HCT116 (cell line): ENCODE results near the gene RGPD3. TPM values are rescaled to one million over a fixed set of nuclear protein-coding genes. Genes with fewer than 3 reads are reported as not detected.

Experiments used
- ATAC-seq: fragments of 200-7000 bp; cut with Tn5 transposase; 2 replicates; pipeline ENCODE4 v1.9.1; 2020; ENCODE audit warnings: mild to moderate bottlenecking, moderate library complexity
- BruUV-seq: library from RNA; stranded (reverse); fragments of 400-500 nt; replicated peaks from 2 replicates; lab custom pipeline; 2021; lab: Mats Ljungman, UMichigan
- CTCF ChIA-PET: fragments of 300-600 bp; sonication (Branson Sonifier 250); formaldehyde crosslinking; loops from one replicate; lab custom pipeline; 2021; ENCODE audit warnings: antibody characterized with exemption; lab: Charles Lee
- POLR2A ChIA-PET: fragments of 300-600, 350-600 bp; sonication (Branson Sonifier 250); formaldehyde crosslinking; loops from one replicate; lab custom pipeline; 2021; ENCODE audit warnings: antibody characterized with exemption; lab: Charles Lee
- RAD21 ChIA-PET, 2 experiments: fragments of 300-600 bp; sonication (Branson Sonifier 250); formaldehyde crosslinking; loops; one replicate each; lab custom pipeline; 2023; ENCODE audit warnings: low total read pairs in 2 of 2; ENCODE audit not compliant: uncharacterized antibody in 2 of 2, unreplicated experiment in 2 of 2, low non-redundant PET in 1 of 2; lab: Charles Lee
- DNase-seq: peaks from one replicate; pipeline ENCODE4 v3.0.0-alpha.2; 2010; ENCODE audit warnings: low read depth, low spot score
- H2AFZ ChIP-seq: fragments of 200-600 bp; shearing (Covaris generic), sonication (generic); 2 replicates; pipeline ENCODE4 v1.6.1; 2017; ENCODE audit warnings: low read depth, mixed run types, mixed read lengths, antibody characterized with exemption, low read length; ENCODE audit not compliant: poor library complexity, severe bottlenecking
- H3K27ac ChIP-seq: 2 replicates; pipeline ENCODE4 v1.5.1; 2012; ENCODE audit warnings: low read depth, low read length
- H3K27me3 ChIP-seq: fragments of 200-600 bp; sonication (generic); 2 replicates; pipeline ENCODE4 v1.6.1; 2016; ENCODE audit warnings: mixed run types, low read length, mixed read lengths; ENCODE audit not compliant: insufficient read depth
- H3K36me3 ChIP-seq, 2 experiments: fragments of 200-500 bp in 1 of 2; fragments of 200-600 bp in 1 of 2; sonication (Bioruptor generic) in 1 of 2; sonication (generic) in 1 of 2; 2 replicates each; pipeline versions ENCODE4 v1.5.1 to v1.6.1; 2014 to 2016; ENCODE audit warnings: low read length in 2 of 2, inconsistent platforms in 1 of 2, mixed read lengths in 1 of 2, mixed run types in 1 of 2; ENCODE audit not compliant: insufficient read depth in 2 of 2, control insufficient read depth in 1 of 2
- H3K4me1 ChIP-seq, 2 experiments: fragments of 200-600 bp in 1 of 2; sonication (generic) in 1 of 2; 2 replicates each; pipeline versions ENCODE4 v1.5.1 to v1.6.1; 2012 to 2017; ENCODE audit warnings: low read length in 2 of 2, inconsistent platforms in 1 of 2, mild to moderate bottlenecking in 1 of 2, mixed read lengths in 1 of 2, mixed run types in 1 of 2, moderate library complexity in 1 of 2; ENCODE audit not compliant: insufficient read depth in 2 of 2, control insufficient read depth in 1 of 2
- H3K4me2 ChIP-seq: fragments of 200-600 bp; sonication (generic); 2 replicates; pipeline ENCODE4 v1.6.1; 2017; ENCODE audit warnings: mixed run types, low read length, mixed read lengths
- H3K4me3 ChIP-seq, 2 experiments: fragments of 200-600 bp in 1 of 2; sonication (generic) in 1 of 2; replicated peaks in 1 of 2; 2 replicates each; pipeline ENCODE4 v1.5.1; 2011 to 2016; ENCODE audit warnings: low read length in 2 of 2, control low read depth in 1 of 2, low read depth in 1 of 2, mild to moderate bottlenecking in 1 of 2, mixed read lengths in 1 of 2, mixed run types in 1 of 2
- H3K79me2 ChIP-seq: fragments of 200-600 bp; sonication (generic); 2 replicates; pipeline ENCODE4 v1.6.1; 2017; ENCODE audit warnings: mild to moderate bottlenecking, mixed run types, low read length, moderate library complexity, mixed read lengths; ENCODE audit not compliant: insufficient read depth
- H3K9ac ChIP-seq: fragments of 200-600 bp; sonication (generic); 2 replicates; pipeline ENCODE4 v1.6.1; 2016; ENCODE audit warnings: low read length, mixed read lengths
- H3K9me2 ChIP-seq: fragments of 200-600 bp; sonication (generic), shearing (Covaris generic); 2 replicates; pipeline ENCODE4 v1.6.1; 2017; ENCODE audit warnings: mixed run types, mild to moderate bottlenecking, moderate library complexity; ENCODE audit not compliant: insufficient read depth
- H3K9me3 ChIP-seq, 2 experiments: fragments of 200-500 bp in 1 of 2; fragments of 200-600 bp in 1 of 2; sonication (Bioruptor generic) in 1 of 2; sonication (generic) in 1 of 2; 2 replicates each; pipeline ENCODE4 v1.6.1; 2014 to 2017; ENCODE audit warnings: low read length in 2 of 2, mixed read lengths in 2 of 2, inconsistent platforms in 1 of 2, low read depth in 1 of 2, mild to moderate bottlenecking in 1 of 2, mixed run types in 1 of 2, moderate library complexity in 1 of 2; ENCODE audit not compliant: control insufficient read depth in 1 of 2, insufficient read depth in 1 of 2
- H4K20me1 ChIP-seq: fragments of 200-600 bp; sonication (generic), shearing (Covaris generic); 2 replicates; pipeline ENCODE4 v1.6.1; 2017; ENCODE audit warnings: mixed run types, mild to moderate bottlenecking, moderate library complexity; ENCODE audit not compliant: insufficient read depth
- CBX3 ChIP-seq: IDR thresholded peaks from 2 replicates; pipeline ENCODE4 v1.6.1; 2012; ENCODE audit warnings: low read depth
- CEBPB ChIP-seq: IDR thresholded peaks from 2 replicates; pipeline ENCODE4 v1.6.1; 2012; ENCODE audit warnings: low read depth
- EZH2 ChIP-seq: fragments of 200-600 bp; sonication (generic); IDR thresholded peaks from 2 replicates; pipeline ENCODE4 v1.6.1; 2017; ENCODE audit warnings: antibody characterized with exemption, mixed run types
- EZH2phosphoT487 ChIP-seq: fragments of 200-600 bp; IDR thresholded peaks from 2 replicates; pipeline ENCODE4 v1.6.1; 2018; ENCODE audit warnings: antibody characterized with exemption, borderline replicate concordance
- JUND ChIP-seq: IDR thresholded peaks from 2 replicates; pipeline ENCODE4 v1.6.1; 2012
- RAD21 ChIP-seq: IDR thresholded peaks from 2 replicates; pipeline ENCODE4 v1.6.1; 2012; ENCODE audit warnings: low read depth, mild to moderate bottlenecking
- SIN3A ChIP-seq: IDR thresholded peaks from 2 replicates; pipeline ENCODE4 v1.6.1; 2012; ENCODE audit warnings: low read depth
- SP1 ChIP-seq: IDR thresholded peaks from 2 replicates; pipeline ENCODE4 v1.6.1; 2012; ENCODE audit warnings: low read depth
- SRF ChIP-seq: IDR thresholded peaks from 2 replicates; pipeline ENCODE4 v1.6.1; 2012; ENCODE audit warnings: low read depth
- TCF7L2 ChIP-seq: IDR thresholded peaks from 2 replicates; pipeline ENCODE4 v1.7.0; 2011; ENCODE audit warnings: borderline replicate concordance, inconsistent platforms; ENCODE audit not compliant: insufficient read depth, insufficient read length; ENCODE audit errors: extremely low read depth
- YY1 ChIP-seq: IDR thresholded peaks from 2 replicates; pipeline ENCODE4 v1.6.1; 2011; ENCODE audit warnings: low read length, low read depth, moderate library complexity, mild to moderate bottlenecking; ENCODE audit not compliant: insufficient replicate concordance; ENCODE audit errors: extremely low read depth
- ZFX ChIP-seq: fragments of 450-650 bp; IDR thresholded peaks from 2 replicates; pipeline ENCODE4 v1.6.1; 2017
- ZNF274 ChIP-seq: fragments of 200-500 bp; sonication (Bioruptor generic); IDR thresholded peaks from 2 replicates; pipeline ENCODE4 v1.6.1; 2014; ENCODE audit warnings: mild to moderate bottlenecking, low read depth, low read length, inconsistent platforms
- intact Hi-C: fragments of 100-400 bp; cut with micrococcal nuclease; formaldehyde crosslinking; loops from 2 replicates; pipeline ENCODE4 v1.10.0; 2022
- total RNA-seq: library from RNA; stranded (reverse); gene quantifications from one replicate; pipeline ENCODE4 v1.2.1, GENCODE V29; 2021; ENCODE audit not compliant: unreplicated experiment
- TF ChIP-seq, protein P1 (sequence below): IDR thresholded peaks from 2 replicates; pipeline ENCODE4 v1.6.1; 2012
- TF ChIP-seq, protein P2 (sequence below): IDR thresholded peaks from 2 replicates; pipeline ENCODE4 v1.6.1; 2012; ENCODE audit warnings: low read depth
- TF ChIP-seq, protein P3 (sequence below): IDR thresholded peaks from 2 replicates; pipeline ENCODE4 v1.6.1; 2012
- TF ChIP-seq, protein P4 (sequence below): IDR thresholded peaks from 2 replicates; pipeline ENCODE4 v1.6.1; 2011; ENCODE audit warnings: mild to moderate bottlenecking, low read length, moderate library complexity; ENCODE audit not compliant: insufficient replicate concordance; ENCODE audit errors: extremely low read depth

The RGPD3 gene
- total RNA-seq, 1 experiment from 2014 or later: 0.15 TPM

DNA sequence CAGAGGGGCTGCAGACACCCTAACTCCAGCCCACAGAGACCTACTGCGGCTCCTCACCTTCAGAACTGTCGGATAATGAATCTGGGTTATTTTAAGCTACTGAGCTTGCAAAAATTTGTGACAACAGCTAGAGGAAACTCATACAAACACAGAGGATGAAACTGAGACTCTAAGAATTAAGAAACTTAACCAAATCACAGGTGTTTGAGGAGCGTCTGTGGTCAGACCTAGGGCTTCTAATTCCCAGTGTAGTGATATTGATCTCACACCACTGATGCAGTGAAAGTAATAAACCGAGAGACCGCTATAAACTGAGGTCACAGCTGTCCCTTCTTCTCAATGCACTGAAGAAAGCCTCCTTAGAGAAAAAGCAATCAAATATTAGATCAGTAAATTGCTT lies 110.1 kb downstream of the RGPD3 start (continued):
- TF ChIP-seq CEBPB: no peak
- TF ChIP-seq, protein P1, sequence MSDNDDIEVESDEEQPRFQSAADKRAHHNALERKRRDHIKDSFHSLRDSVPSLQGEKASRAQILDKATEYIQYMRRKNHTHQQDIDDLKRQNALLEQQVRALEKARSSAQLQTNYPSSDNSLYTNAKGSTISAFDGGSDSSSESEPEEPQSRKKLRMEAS: no peak
- no peak for TF ChIP-seq SP1
- TF ChIP-seq, all 23 proteins: peak for 0

DNA sequence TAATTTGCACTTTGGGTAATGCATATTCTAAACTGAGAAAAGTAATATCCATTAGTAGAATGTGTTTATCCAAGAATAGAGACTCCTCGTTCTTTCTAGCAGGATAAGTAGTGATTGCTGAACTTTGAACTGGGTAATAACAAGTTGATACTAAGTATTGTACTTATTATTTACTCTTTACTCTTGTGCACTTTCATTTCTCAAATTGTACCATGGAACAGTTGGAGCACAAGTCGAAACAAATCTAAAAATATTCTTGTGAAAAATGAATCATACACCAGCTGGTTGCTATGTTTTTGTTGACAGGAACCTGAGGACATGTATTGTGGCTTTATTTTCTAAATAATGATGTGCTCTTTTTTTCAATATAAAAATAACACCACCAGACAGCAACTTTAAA lies 111.9 kb downstream of the RGPD3 start:
- TF ChIP-seq, protein P2, sequence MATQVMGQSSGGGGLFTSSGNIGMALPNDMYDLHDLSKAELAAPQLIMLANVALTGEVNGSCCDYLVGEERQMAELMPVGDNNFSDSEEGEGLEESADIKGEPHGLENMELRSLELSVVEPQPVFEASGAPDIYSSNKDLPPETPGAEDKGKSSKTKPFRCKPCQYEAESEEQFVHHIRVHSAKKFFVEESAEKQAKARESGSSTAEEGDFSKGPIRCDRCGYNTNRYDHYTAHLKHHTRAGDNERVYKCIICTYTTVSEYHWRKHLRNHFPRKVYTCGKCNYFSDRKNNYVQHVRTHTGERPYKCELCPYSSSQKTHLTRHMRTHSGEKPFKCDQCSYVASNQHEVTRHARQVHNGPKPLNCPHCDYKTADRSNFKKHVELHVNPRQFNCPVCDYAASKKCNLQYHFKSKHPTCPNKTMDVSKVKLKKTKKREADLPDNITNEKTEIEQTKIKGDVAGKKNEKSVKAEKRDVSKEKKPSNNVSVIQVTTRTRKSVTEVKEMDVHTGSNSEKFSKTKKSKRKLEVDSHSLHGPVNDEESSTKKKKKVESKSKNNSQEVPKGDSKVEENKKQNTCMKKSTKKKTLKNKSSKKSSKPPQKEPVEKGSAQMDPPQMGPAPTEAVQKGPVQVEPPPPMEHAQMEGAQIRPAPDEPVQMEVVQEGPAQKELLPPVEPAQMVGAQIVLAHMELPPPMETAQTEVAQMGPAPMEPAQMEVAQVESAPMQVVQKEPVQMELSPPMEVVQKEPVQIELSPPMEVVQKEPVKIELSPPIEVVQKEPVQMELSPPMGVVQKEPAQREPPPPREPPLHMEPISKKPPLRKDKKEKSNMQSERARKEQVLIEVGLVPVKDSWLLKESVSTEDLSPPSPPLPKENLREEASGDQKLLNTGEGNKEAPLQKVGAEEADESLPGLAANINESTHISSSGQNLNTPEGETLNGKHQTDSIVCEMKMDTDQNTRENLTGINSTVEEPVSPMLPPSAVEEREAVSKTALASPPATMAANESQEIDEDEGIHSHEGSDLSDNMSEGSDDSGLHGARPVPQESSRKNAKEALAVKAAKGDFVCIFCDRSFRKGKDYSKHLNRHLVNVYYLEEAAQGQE: no peak
- TF ChIP-seq EZH2: no peak
- TF ChIP-seq, protein P3, sequence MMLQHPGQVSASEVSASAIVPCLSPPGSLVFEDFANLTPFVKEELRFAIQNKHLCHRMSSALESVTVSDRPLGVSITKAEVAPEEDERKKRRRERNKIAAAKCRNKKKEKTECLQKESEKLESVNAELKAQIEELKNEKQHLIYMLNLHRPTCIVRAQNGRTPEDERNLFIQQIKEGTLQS: no peak
- no peak for TF ChIP-seq CBX3
- TF ChIP-seq, protein P4, sequence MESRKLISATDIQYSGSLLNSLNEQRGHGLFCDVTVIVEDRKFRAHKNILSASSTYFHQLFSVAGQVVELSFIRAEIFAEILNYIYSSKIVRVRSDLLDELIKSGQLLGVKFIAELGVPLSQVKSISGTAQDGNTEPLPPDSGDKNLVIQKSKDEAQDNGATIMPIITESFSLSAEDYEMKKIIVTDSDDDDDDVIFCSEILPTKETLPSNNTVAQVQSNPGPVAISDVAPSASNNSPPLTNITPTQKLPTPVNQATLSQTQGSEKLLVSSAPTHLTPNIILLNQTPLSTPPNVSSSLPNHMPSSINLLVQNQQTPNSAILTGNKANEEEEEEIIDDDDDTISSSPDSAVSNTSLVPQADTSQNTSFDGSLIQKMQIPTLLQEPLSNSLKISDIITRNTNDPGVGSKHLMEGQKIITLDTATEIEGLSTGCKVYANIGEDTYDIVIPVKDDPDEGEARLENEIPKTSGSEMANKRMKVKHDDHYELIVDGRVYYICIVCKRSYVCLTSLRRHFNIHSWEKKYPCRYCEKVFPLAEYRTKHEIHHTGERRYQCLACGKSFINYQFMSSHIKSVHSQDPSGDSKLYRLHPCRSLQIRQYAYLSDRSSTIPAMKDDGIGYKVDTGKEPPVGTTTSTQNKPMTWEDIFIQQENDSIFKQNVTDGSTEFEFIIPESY: no peak
- TF ChIP-seq, protein P1: no peak
- no peak for TF ChIP-seq SIN3A
- no peak for TF ChIP-seq YY1
- no peak for TF ChIP-seq SRF
- no peak for TF ChIP-seq JUND
- TF ChIP-seq RAD21: no peak
- TF ChIP-seq TCF7L2: no peak
- no peak for TF ChIP-seq ZFX
- TF ChIP-seq EZH2phosphoT487: no peak
- TF ChIP-seq ZNF274: no peak
- Histone ChIP-seq H4K20me1 (no peaks in the 10 kb centered on the region), H2AFZ (no peak overlapping the region), H3K27me3 (0 out of 2 replicates have a peak, but pooled peaks cover under 1% of the 10 kb centered on the region), H3K9me2 (0 out of 2 replicates have a peak, but pooled peaks cover under 1% of the 10 kb centered on the region), H3K4me3 (no peak overlapping the region), H3K27ac (no peak overlapping the region), H3K36me3 (no peaks in the 10 kb centered on the region), H3K9me3 (no peaks in the 10 kb centered on the region), H3K4me1 (no peaks in the 10 kb centered on the region), H3K4me2 (no peak overlapping the region), H3K9ac (no peak overlapping the region), H3K79me2 (no peaks in the 10 kb centered on the region)
- intact Hi-C loops: no loop called here
- no TSS peak for BruUV-seq
- DNase-seq (no peak), ATAC-seq (no peak)
- ChIA-PET CTCF (no interaction called here), POLR2A (no interaction called here), RAD21 (no interaction called here)
